Endothelial cell of umbilical vein (primary cell): ENCODE measurements around the gene CADPS. TPM values are rescaled to one million over a fixed set of nuclear protein-coding genes. Genes with fewer than 3 reads are reported as not detected.

Source experiments
- BruUV-seq: library from RNA; stranded (reverse); fragments of 400-500 nt; replicated peaks from 2 replicates; lab custom pipeline; 2021; lab: Mats Ljungman, UMichigan
- CTCF ChIA-PET: fragments of 300-600, 350-600 bp; sonication (Branson Sonifier 250); formaldehyde crosslinking; loops from one replicate; lab custom pipeline; 2021; ENCODE audit warnings: antibody characterized with exemption, inconsistent platforms; lab: Charles Lee
- POLR2A ChIA-PET: fragments of 300-600, 350-600 bp; sonication (Branson Sonifier 250); formaldehyde crosslinking; loops from one replicate; lab custom pipeline; 2021; ENCODE audit warnings: antibody characterized with exemption, inconsistent platforms; lab: Charles Lee
- DNase-seq: peaks from one replicate; pipeline ENCODE4 v3.0.0-alpha.2; 2011; ENCODE audit warnings: low read depth, low spot score
- FAIRE-seq: peaks from 2 replicates; lab custom pipeline; 2011; peaks lifted over from hg19 to GRCh38; lab: Jason Lieb, UNC
- H2AFZ ChIP-seq: 2 replicates; pipeline ENCODE4 v1.6.0; 2012; ENCODE audit warnings: low read depth, low read length, control low read depth, inconsistent platforms
- H3K27ac ChIP-seq: 2 replicates; pipeline ENCODE4 v1.5.1; 2011; ENCODE audit warnings: low read depth, mild to moderate bottlenecking, control low read depth, low read length, moderate library complexity; ENCODE audit not compliant: insufficient read depth
- H3K27me3 ChIP-seq, 2 experiments: 2 replicates each; pipeline versions ENCODE4 v1.6.0 to v1.6.1; 2011; ENCODE audit warnings: low read length in 2 of 2, mixed read lengths in 1 of 2; ENCODE audit not compliant: control insufficient read depth in 2 of 2, insufficient read depth in 2 of 2
- H3K36me3 ChIP-seq, 2 experiments: 2 replicates in 1 of 2; 3 replicates in 1 of 2; pipeline ENCODE4 v1.5.1; 2011; ENCODE audit warnings: low read length in 2 of 2, mild to moderate bottlenecking in 1 of 2, moderate library complexity in 1 of 2; ENCODE audit not compliant: control insufficient read depth in 2 of 2, insufficient read depth in 2 of 2; ENCODE audit errors: extremely low read depth in 1 of 2
- H3K4me1 ChIP-seq: 3 replicates; pipeline ENCODE4 v1.5.1; 2011; ENCODE audit warnings: mild to moderate bottlenecking, low read length; ENCODE audit not compliant: control insufficient read depth, insufficient read depth; ENCODE audit errors: extremely low read depth
- H3K4me2 ChIP-seq: 2 replicates; pipeline ENCODE4 v1.6.1; 2011; ENCODE audit warnings: low read length, control low read depth, mixed read lengths; ENCODE audit not compliant: insufficient read depth
- H3K4me3 ChIP-seq, 3 experiments: fragments of 200-600 bp in 1 of 3; sonication (generic), shearing (Covaris generic) in 1 of 3; replicated peaks in 1 of 3; 2 replicates each; pipeline ENCODE4 v1.5.1; 2011 to 2016; ENCODE audit warnings: control low read depth in 3 of 3, low read length in 3 of 3, mild to moderate bottlenecking in 2 of 3, inconsistent platforms in 1 of 3, low read depth in 1 of 3, moderate library complexity in 1 of 3; ENCODE audit not compliant: insufficient read depth in 1 of 3
- H3K79me2 ChIP-seq: 2 replicates; pipeline ENCODE4 v1.6.0; 2012; ENCODE audit warnings: low read length, inconsistent platforms; ENCODE audit not compliant: control insufficient read depth, insufficient read depth
- H3K9ac ChIP-seq: replicated peaks from 2 replicates; pipeline ENCODE3; 2011; ENCODE audit warnings: low read length, control low read depth; ENCODE audit not compliant: insufficient read depth; ENCODE audit errors: extremely low read depth
- H3K9me1 ChIP-seq: replicated peaks from 3 replicates; pipeline ENCODE4 v1.6.0; 2011; ENCODE audit warnings: mild to moderate bottlenecking, low read length; ENCODE audit not compliant: control insufficient read depth, insufficient read depth; ENCODE audit errors: extremely low read depth
- H3K9me3 ChIP-seq: replicated peaks from 2 replicates; pipeline ENCODE4 v1.5.1; 2012; ENCODE audit warnings: low read length, inconsistent platforms; ENCODE audit not compliant: control insufficient read depth, insufficient read depth
- H4K20me1 ChIP-seq: replicated peaks from 2 replicates; pipeline ENCODE3; 2011; ENCODE audit warnings: mild to moderate bottlenecking, low read length; ENCODE audit not compliant: control insufficient read depth, insufficient read depth; ENCODE audit errors: extremely low read depth
- EZH2 ChIP-seq: IDR thresholded peaks from 2 replicates; pipeline ENCODE4 v1.6.1; 2012; ENCODE audit warnings: borderline replicate concordance, low read depth, mild to moderate bottlenecking, moderate library complexity, low read length, inconsistent platforms; ENCODE audit not compliant: severe bottlenecking
- GATA2 ChIP-seq: IDR thresholded peaks from 2 replicates; pipeline ENCODE4 v1.7.0; 2011; ENCODE audit warnings: low read depth, mild to moderate bottlenecking, moderate library complexity, mixed read lengths, low read length; ENCODE audit not compliant: insufficient read length, insufficient read depth
- JUN ChIP-seq: IDR thresholded peaks from 2 replicates; pipeline ENCODE4 v1.6.1; 2011; ENCODE audit warnings: borderline replicate concordance, low read depth; ENCODE audit not compliant: insufficient read length, insufficient read depth
- MYC ChIP-seq: IDR thresholded peaks from one replicate; pipeline ENCODE4 v1.6.1; 2011; ENCODE audit warnings: mild to moderate bottlenecking, low read depth, low read length
- POLR2A ChIP-seq: IDR thresholded peaks from 2 replicates; pipeline ENCODE4 v1.6.1; 2012; ENCODE audit warnings: low read depth, mild to moderate bottlenecking, control low read depth, low read length
- POLR2AphosphoS5 ChIP-seq: IDR thresholded peaks from 2 replicates; pipeline ENCODE4 v1.6.1; 2012; ENCODE audit warnings: low read depth, mild to moderate bottlenecking, control low read depth, low read length, moderate library complexity; ENCODE audit not compliant: insufficient read depth
- dilution Hi-C: fragments of 300-500 bp; cut with MboI; formaldehyde crosslinking; loops from one replicate; pipeline ENCODE4 v1.15.0; 2019; ENCODE audit warnings: low sequenced_read_pairs; ENCODE audit not compliant: extremely low pct_ligation_motif_present
- intact Hi-C: fragments of 100-400 bp; cut with micrococcal nuclease; formaldehyde crosslinking; loops from one replicate; pipeline ENCODE4 v1.10.0; 2022
- polyA plus RNA-seq, 4 experiments: library from polyadenylated mRNA; depleted of rRNA in 3 of 4; stranded (reverse) in 3 of 4; unstranded in 1 of 4; fragments of >200 nt; gene quantifications; 2 replicates each; pipeline versions ENCODE4 v1.2.1 to v1.2.3, GENCODE V29; 2011 to 2012; ENCODE audit warnings: missing spikeins in 1 of 4
- total RNA-seq: library from RNA; stranded (reverse); gene quantifications from 2 replicates; pipeline ENCODE4 v1.2.3, GENCODE V29; 2021
- TF ChIP-seq, protein P1 (sequence below), 2 donors: IDR thresholded peaks; 1 replicate in 1 of 2; 2 replicates in 1 of 2; pipeline ENCODE4 v1.5.1; 2011; ENCODE audit warnings: low read length in 2 of 2, mild to moderate bottlenecking in 2 of 2, moderate library complexity in 2 of 2, control low read depth in 1 of 2, inconsistent platforms in 1 of 2, low read depth in 1 of 2; ENCODE audit not compliant: insufficient read depth in 1 of 2; ENCODE audit errors: extremely low read depth in 1 of 2
- TF ChIP-seq, protein P2 (sequence below): IDR thresholded peaks from 2 replicates; pipeline ENCODE4 v1.6.1; 2011; ENCODE audit not compliant: insufficient read depth, insufficient read length

CADPS gene
- total and polyA plus RNA-seq, 2 donors (not counting 3 experiments of a cell fraction or from before 2014, with no cell fraction given) = not detected

DNA sequence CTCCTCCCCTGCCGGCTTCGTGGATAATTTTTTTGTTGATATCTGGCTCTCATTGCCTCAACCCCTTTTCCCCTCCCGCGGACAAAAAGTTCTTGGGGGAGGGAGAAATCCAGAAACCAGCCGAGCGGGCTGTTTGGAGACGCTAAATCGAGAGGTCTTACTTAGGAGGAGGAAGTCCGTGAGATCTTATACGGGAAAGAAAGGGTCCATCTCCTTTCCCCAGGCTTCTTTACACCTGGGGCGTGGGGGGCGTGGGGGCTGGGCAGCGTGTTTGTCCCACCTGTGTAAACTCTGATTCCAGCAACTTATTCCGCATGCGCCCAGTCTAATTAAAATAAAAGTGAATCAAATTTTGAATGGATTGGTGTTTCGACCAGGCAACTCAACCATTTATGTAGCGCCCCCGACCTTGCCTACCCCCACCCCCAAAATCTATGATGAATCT is 364 bp upstream of the CADPS start:
- POLR2A ChIA-PET = no interaction called here
- no TSS peak for BruUV-seq
- no peak overlapping the region for H3K4me2 ChIP-seq
- DNase-seq = no peak
- intact Hi-C loops (no loop called here), dilution Hi-C loops (no loop called here)
- no peaks in the 10 kb centered on the region for H3K9me1 ChIP-seq
- no peaks in the 10 kb centered on the region for H3K79me2 ChIP-seq
- TF ChIP-seq GATA2 (no peak), EZH2 (peak; percentile 27)
- FAIRE-seq = no peak
- no peak overlapping the region for H3K9ac ChIP-seq
- H3K27me3 ChIP-seq = peaks cover 18 to 32% of the 10 kb centered on the region in 2 experiments
- H3K9me3 ChIP-seq = no peaks in the 10 kb centered on the region
- H2AFZ ChIP-seq = no peak overlapping the region
- H3K4me3 ChIP-seq = no peak overlapping the region
- CTCF ChIA-PET = no interaction called here
- H3K27ac ChIP-seq = no peak overlapping the region
- no peaks in the 10 kb centered on the region for H3K4me1 ChIP-seq
- H4K20me1 ChIP-seq = no peaks in the 10 kb centered on the region
- no peaks in the 10 kb centered on the region for H3K36me3 ChIP-seq

DNA sequence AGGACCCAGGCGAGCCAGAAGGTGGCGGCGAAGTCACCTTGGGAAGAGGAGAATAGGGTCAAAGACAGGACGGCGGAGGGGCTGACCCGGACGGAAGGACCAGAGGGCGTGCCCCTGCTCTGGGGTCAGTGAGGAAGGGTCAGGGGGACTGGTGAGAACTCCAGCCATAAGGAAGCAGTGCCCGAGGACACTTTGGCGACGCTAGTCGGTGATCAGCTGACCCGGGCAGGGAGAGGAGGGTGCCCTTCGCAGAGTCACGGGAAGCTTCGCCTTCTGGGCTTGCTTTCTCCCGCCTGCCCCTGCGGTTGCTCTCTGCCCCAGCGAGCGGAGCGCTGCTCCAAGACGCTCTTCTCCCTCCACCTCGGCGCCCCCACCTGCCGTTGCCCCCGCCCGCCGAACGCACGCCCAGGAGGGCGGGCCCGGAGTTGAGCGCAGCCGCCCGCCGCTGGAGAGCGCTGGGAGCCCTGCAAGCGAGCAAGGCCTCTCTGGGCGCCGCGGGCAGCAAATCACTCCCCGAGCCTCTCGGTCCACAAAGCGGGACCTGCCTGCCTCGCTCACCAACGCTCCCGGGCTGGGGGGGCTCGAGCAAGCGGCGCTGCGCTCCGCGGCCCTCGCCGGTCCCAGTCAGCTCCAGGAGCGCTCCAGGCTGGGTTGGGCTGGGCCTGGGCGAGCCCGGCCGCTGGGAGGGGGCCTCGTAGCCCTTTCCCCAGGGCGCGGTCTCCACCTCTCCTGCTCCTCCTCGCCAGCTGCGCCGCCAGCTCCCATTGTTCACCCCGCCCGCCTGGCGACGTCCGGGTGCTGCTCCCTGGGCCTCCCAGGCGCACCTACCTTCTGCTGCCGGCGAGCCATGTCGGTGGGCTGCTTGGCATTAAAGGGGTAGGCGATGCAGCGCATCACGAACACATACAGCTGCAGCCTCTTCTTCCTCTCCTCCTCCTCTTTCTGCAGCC is 1.2 kb downstream of the CADPS start:
- POLR2A ChIA-PET = no interaction called here
- Histone ChIP-seq H3K9me3 (no peaks in the 10 kb centered on the region), H3K4me1 (no peaks in the 10 kb centered on the region), H3K27me3 (peaks cover 18 to 32% of the 10 kb centered on the region in 2 experiments), H2AFZ (no peak overlapping the region), H3K4me2 (no peak overlapping the region), H3K27ac (no peak overlapping the region), H3K4me3 (no peak overlapping the region), H4K20me1 (no peaks in the 10 kb centered on the region), H3K79me2 (no peaks in the 10 kb centered on the region), H3K9ac (no peak overlapping the region), H3K36me3 (no peaks in the 10 kb centered on the region), H3K9me1 (no peaks in the 10 kb centered on the region)
- no peak for DNase-seq
- no TSS peak for BruUV-seq
- CTCF ChIA-PET = no interaction called here
- dilution Hi-C loops (no loop called here), intact Hi-C loops (no loop called here)
- TF ChIP-seq JUN (no peak), POLR2AphosphoS5 (no peak), EZH2 (peak; percentile 29), MYC (no peak), GATA2 (no peak), POLR2A (no peak)
- TF ChIP-seq, protein P1, sequence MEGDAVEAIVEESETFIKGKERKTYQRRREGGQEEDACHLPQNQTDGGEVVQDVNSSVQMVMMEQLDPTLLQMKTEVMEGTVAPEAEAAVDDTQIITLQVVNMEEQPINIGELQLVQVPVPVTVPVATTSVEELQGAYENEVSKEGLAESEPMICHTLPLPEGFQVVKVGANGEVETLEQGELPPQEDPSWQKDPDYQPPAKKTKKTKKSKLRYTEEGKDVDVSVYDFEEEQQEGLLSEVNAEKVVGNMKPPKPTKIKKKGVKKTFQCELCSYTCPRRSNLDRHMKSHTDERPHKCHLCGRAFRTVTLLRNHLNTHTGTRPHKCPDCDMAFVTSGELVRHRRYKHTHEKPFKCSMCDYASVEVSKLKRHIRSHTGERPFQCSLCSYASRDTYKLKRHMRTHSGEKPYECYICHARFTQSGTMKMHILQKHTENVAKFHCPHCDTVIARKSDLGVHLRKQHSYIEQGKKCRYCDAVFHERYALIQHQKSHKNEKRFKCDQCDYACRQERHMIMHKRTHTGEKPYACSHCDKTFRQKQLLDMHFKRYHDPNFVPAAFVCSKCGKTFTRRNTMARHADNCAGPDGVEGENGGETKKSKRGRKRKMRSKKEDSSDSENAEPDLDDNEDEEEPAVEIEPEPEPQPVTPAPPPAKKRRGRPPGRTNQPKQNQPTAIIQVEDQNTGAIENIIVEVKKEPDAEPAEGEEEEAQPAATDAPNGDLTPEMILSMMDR (IDR thresholded peaks at IDR 0.05; ENCODE audit: extremely low read depth in 1 of 2, insufficient read depth in 1 of 2, low read depth in 1 of 2, low read length in 2 of 2) = no peak
- TF ChIP-seq, protein P2, sequence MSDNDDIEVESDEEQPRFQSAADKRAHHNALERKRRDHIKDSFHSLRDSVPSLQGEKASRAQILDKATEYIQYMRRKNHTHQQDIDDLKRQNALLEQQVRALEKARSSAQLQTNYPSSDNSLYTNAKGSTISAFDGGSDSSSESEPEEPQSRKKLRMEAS = no peak
- no peak for FAIRE-seq
